Islet of Langerhans (tissue), 1 donor: ENCODE data around the gene RNF17.

Experiments used
- FAIRE-seq: peaks from one replicate; lab custom pipeline; 2011; peaks lifted over from hg19 to GRCh38; lab: Jason Lieb, UNC

The RNF17 gene

DNA sequence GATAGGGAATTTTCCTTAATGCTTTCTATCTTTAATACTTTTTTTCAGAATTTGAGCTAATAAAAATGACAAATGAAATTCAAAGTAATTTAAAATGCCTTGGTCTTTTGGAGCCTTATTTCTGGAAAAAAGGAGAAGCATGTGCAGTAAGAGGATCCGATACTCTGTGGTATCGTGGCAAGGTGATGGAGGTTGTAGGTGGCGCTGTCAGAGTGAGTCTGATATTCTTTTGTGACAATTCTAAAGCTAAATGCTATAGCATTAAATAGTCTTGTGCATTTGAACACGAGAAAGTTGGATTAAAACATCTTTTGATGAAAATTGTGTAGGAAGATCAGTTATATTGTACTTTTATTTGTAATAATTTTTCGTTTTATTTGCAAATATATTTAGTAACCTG is 95.0 kb downstream of the RNF17 start:
- FAIRE-seq = no peak

DNA sequence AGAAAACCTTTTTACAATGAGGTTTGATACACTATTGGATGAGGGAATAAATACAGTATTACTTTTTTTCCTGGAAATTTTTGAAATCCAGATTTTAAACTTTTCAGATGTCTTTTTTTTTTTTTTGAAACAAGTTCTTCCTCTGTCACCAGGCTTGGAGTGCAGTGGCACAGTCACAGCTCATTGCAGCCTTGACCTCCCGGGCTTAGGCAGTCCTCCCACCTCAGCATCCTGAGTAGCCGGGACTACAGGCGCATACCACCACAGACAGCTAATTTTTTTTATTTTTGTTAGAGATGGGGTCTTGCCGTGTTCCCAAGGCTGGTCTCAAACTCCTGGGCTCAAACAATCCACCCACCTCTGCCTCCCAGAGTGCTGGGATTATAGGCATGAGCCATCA is 96.8 kb downstream of the RNF17 start:
- no peak for FAIRE-seq

GRCh38 chr13:24861617-24862362 is 97.8 kb downstream of the RNF17 start:
- no peak for FAIRE-seq

GRCh38 chr13:24863748-24864540 is 100.0 kb downstream of the RNF17 start:
- FAIRE-seq = no peak

GRCh38 chr13:24864579-24864978 is 100.6 kb downstream of the RNF17 start:
- FAIRE-seq = peak; percentile 43

DNA sequence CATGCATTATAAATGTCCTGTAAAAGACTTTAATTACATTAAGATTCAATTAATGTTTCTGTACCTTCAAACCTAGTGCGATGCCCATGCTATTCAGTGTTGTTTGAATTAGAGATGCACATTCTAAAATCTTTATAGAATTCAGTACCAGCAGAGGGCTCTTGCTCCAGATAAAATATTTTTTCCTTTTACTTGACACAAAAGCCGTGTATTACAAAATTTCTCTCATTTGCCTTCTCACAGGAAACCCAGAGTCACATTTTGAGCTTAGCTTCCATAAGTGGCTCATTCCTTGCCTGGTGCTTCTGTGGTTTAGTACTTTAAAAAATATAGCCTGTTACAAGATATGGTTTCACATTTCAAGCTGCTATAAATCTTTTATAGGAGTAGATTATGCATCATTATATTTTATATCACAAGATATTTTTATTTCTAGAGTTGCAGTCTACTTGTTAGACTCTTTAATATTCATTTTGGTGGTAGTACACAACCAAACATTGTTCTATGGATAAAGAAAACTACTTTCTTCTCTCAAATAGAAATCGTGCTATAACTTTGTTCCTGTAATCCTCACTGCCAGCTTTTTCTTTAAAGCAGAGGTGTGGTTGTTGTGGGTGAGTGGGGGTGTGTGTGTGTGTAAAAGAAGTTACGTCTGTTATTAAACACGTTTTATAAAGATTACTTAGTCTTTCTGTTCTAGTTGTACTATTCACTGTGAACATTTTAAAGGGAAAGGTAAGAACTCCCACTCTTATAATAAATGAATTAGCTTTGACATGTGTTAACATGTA is 101.4 kb downstream of the RNF17 start:
- FAIRE-seq = no peak

DNA sequence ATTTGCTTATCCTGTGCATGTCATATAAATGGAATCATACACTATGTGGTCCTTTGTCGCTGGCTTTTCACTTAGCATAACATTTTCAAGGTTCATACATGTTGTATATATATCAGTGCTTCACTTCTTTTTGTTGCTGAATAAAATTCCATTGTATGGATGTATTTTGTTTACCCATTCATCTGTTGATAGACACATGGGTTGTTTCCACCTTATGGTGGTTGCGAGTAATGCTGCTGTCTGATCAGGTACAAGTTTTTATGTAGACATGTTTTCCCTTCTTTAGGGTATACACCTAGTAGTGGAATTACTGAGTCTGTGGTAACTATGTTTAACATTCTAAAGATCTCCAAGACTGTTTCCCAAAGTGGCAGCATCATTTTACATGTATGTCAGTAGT is 102.5 kb downstream of the RNF17 start:
- no peak for FAIRE-seq

DNA sequence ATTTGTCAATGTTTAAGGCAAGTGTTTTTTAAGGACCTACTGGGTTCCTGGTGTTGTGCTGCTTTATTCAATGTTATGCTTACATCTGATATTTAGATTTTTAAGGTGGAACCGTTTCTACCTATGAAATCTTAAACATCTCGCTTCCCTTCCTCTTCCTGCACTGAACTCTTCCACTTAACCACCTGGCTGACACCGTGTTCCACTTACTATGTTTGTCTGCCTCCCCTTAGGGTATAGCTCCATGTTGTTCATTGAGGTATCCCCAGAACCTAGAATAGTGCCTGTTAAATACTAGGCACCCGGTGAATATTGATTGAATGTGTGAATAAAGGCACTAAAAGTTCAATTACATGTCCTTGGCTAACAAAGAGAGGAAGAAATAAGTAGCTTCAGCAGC is 104.9 kb downstream of the RNF17 start:
- no peak for FAIRE-seq

GRCh38 chr13:24870380-24870760 is 106.4 kb downstream of the RNF17 start:
- FAIRE-seq = no peak

- FAIRE-seq = no peak
Observed at GRCh38 chr13:24875566-24875965, 111.6 kb downstream of the RNF17 start.

DNA sequence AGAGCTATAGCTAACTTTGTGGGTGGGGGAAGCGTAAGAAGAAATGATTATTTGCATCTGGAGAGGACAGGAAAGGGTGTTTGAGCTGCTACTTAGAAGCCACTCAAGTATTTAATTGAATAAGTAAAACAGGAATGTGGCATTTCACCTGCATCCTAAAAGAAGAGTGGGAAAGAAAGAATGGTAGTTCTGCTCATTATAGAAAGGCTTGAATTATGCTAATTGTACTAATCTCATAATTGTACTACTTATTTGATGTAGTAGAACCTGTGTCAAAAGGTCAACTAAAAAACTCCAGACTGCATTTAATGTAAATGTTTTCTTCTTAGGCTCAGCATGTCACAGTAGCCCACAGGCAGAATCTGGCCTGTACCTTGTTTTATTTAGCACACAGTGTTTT is 113.6 kb downstream of the RNF17 start:
- FAIRE-seq = no peak

GRCh38 chr13:24878340-24878739 is 114.4 kb downstream of the RNF17 start:
- FAIRE-seq = no peak

DNA sequence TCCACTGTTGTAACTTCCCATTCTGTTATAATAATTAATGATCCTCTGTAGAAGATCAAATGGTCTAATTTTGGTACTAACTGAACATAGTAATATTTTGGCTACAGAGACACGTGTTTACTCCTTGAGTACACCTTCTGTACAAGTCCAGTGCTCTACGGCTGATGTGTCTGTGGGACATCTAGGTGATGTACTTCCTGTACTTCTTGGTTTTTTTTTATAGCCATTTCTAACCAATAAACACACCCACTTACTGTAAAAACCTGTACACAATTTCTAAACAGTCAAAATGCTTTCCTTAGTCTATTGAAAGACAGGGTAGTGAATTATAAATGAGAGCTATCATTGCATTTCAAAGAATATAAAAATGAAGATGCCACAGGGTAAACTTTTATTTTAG is 118.7 kb downstream of the RNF17 start:
- FAIRE-seq = no peak

DNA sequence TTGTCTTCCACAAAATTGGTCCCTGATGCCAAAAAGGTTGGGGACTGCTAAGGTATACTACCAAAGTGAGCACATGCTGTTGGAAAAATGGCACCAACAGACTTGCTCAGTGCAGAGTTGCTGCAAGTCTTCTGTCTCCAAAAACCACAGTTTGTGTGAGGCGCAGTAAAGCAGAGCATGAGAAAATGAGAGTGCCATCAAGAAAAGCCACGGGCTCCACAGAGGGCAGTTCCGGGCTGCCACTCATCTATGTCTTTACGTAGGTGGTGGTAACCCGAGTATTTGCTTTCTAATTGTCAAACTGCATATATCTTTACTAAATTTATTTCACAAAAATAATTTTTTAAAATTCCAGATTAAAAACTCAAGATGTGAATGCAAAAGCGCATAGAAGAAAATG is 123.8 kb downstream of the RNF17 start:
- no peak for FAIRE-seq

- no peak for FAIRE-seq
Observed at GRCh38 chr13:24888291-24888931, 124.4 kb downstream of the RNF17 start.

DNA sequence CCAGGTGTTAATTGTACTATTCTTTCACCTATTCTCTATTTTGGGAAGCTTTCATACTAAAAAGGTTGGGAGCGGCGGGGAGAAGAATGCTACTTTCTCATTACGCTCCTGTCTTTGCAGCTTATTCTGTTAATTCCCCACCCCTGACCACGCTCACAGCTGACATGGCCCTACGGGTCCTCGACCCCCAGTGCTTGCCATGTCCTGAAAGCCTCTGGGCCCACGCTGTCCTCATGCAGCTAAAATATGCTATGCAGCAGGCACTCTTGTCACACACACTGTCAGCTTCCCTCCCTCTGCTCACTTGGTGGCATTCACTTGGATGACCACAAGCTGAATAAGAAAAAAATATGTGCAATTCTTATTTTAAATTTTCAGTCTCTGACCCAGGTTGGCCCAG is 126.3 kb downstream of the RNF17 start:
- FAIRE-seq = no peak

DNA sequence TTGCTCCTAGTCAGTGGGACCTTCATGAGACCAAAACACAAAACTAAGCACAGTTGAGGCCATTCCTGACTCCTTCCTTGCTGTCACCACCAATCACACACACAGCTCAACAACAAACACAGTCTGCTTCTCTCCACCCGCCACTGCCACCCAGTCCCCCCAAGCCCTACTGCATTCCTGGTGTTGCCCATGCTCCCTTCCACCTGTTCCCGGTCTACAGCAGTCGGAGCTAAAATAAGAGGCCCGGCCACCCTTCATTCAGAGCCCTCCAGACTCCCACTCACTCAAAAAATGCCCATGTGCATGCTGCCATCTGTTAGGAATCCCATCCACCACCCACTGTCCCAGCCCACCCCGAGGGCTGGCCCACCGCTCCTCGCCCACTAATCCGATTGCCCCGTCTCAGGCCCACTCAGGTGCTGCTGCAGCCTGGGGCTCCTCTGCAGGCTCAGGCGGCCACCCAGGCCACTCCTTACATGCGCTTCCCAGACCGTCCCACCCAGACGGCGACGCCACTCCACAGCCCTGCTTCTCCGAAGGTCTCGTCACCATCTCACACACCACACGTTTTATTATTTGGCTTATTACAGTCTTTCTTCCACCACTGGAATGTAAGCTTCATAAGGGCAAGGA is 127.6 kb downstream of the RNF17 start:
- no peak for FAIRE-seq

GRCh38 chr13:24892829-24893228 is 128.9 kb downstream of the RNF17 start:
- FAIRE-seq = no peak

- FAIRE-seq = no peak
Observed at GRCh38 chr13:24893863-24894262, 129.9 kb downstream of the RNF17 start.

GRCh38 chr13:24894277-24894971 is 130.5 kb downstream of the RNF17 start:
- no peak for FAIRE-seq

DNA sequence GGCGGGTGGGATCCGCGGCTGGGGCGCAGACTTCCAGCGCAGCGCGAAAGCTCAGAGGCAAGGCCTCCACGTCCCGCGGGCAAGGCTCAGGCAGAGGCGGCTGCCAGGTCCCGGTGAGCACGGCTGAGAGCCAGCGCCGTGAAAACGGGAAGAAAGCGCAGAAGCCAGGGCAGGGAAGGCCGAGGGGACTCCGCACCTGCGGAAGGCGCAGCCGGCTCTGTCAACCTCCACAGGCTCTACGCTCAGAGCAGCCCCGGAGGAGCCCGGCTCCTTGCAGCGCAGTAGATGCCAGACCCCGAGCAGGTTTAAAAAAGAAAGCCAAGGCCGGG is 131.0 kb downstream of the RNF17 start:
- FAIRE-seq = no peak

GRCh38 chr13:24896061-24896460 is 132.1 kb downstream of the RNF17 start:
- FAIRE-seq = no peak
